ENCODE data around the gene CCDC106.

Gene CCDC106

DNA sequence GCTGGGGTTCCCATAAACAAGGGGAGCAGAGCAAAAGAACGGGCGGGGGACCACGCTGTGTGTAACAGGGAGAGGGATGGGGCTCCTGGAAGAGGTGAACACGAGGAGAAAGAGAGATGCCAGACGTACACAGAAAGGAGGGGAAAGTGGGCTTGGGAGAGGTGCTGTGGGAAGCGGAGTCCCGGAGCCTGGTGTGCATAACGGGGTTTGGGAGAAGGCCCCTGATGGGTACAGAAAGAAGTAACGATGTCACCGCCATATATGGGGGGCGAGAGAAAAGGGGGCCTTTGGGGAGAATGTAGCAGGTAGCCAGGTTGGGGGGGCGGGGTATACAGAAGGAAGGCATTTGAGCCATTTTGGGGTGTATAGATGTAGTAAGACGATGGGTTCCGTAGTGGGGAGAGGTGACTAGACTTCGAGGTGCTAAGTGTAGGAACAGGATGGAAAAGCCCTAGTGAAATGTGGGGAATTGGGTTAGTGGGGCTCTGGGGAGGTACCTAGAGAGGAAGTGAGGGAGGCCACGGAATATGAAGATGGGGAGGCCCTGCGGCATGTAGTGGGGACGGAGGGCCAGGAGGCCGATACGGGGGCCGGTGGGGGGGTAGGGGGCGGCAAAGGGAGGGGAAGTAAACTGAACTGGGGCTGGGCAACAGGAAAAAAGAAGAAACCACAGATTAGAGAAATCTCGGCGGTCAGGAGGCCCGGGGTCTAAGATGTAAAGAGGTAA, 6.4 kb upstream of the CCDC106 start (continued):
- TF ChIP-seq, protein P1, sequence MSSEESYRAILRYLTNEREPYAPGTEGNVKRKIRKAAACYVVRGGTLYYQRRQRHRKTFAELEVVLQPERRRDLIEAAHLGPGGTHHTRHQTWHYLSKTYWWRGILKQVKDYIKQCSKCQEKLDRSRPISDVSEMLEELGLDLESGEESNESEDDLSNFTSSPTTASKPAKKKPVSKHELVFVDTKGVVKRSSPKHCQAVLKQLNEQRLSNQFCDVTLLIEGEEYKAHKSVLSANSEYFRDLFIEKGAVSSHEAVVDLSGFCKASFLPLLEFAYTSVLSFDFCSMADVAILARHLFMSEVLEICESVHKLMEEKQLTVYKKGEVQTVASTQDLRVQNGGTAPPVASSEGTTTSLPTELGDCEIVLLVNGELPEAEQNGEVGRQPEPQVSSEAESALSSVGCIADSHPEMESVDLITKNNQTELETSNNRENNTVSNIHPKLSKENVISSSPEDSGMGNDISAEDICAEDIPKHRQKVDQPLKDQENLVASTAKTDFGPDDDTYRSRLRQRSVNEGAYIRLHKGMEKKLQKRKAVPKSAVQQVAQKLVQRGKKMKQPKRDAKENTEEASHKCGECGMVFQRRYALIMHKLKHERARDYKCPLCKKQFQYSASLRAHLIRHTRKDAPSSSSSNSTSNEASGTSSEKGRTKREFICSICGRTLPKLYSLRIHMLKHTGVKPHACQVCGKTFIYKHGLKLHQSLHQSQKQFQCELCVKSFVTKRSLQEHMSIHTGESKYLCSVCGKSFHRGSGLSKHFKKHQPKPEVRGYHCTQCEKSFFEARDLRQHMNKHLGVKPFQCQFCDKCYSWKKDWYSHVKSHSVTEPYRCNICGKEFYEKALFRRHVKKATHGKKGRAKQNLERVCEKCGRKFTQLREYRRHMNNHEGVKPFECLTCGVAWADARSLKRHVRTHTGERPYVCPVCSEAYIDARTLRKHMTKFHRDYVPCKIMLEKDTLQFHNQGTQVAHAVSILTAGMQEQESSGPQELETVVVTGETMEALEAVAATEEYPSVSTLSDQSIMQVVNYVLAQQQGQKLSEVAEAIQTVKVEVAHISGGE (tag by site-specific recombination; conservative IDR thresholded peaks at IDR 0.05; ENCODE audit: low read depth), result no peak; the same call in 1 of the 2 replicates
- TF ChIP-seq ZNF174 (tag by site-specific recombination; IDR thresholded peaks at IDR 0.05), result no peak
- TF ChIP-seq ZNF404 (tag by site-specific recombination; IDR thresholded peaks at IDR 0.05), result no peak
- TF ChIP-seq ZNF121 (tag by site-specific recombination; IDR thresholded peaks at IDR 0.05), result no peak
- TF ChIP-seq ZNF529 (tag by site-specific recombination; IDR thresholded peaks at IDR 0.05; ENCODE audit: insufficient replicate concordance), result no peak
- TF ChIP-seq, protein P2, sequence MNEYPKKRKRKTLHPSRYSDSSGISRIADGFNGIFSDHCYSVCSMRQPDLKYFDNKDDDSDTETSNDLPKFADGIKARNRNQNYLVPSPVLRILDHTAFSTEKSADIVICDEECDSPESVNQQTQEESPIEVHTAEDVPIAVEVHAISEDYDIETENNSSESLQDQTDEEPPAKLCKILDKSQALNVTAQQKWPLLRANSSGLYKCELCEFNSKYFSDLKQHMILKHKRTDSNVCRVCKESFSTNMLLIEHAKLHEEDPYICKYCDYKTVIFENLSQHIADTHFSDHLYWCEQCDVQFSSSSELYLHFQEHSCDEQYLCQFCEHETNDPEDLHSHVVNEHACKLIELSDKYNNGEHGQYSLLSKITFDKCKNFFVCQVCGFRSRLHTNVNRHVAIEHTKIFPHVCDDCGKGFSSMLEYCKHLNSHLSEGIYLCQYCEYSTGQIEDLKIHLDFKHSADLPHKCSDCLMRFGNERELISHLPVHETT (tag by site-specific recombination; IDR thresholded peaks at IDR 0.05), result no peak
- TF ChIP-seq ZNF501 (tag by site-specific recombination; IDR thresholded peaks at IDR 0.05), result no peak
- TF ChIP-seq, protein P3, sequence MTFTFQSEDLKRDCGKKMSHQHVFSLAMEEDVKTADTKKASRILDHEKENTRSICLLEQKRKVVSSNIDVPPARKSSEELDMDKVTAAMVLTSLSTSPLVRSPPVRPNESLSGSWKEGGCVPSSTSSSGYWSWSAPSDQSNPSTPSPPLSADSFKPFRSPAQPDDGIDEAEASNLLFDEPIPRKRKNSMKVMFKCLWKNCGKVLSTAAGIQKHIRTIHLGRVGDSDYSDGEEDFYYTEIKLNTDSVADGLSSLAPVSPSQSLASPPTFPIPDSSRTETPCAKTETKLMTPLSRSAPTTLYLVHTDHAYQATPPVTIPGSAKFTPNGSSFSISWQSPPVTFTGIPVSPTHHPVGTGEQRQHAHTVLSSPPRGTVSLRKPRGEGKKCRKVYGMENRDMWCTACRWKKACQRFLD (tag by site-specific recombination; IDR thresholded peaks at IDR 0.05), result no peak
- TF ChIP-seq ZNF707 (tag by site-specific recombination; IDR thresholded peaks at IDR 0.05), result no peak
- TF ChIP-seq ZNF184 (tag by site-specific recombination; IDR thresholded peaks at IDR 0.05), result no peak
- no peak for TF ChIP-seq ZBTB21 (tag by site-specific recombination; IDR thresholded peaks at IDR 0.05)
- TF ChIP-seq ZSCAN23 (tag by site-specific recombination; IDR thresholded peaks at IDR 0.05), result no peak
- TF ChIP-seq ZNF654 (tag by site-specific recombination; IDR thresholded peaks at IDR 0.05; ENCODE audit: low read depth), result no peak
- no peak for TF ChIP-seq ZNF561 (tag by site-specific recombination; IDR thresholded peaks at IDR 0.05; ENCODE audit: borderline replicate concordance)
- TF ChIP-seq ZNF140 (tag by site-specific recombination; IDR thresholded peaks at IDR 0.05), result no peak
- 0 out of 2 replicates have a peak, but pooled peaks have one; percentile 6 for TF ChIP-seq KLF9 (tag by site-specific recombination; IDR thresholded peaks at IDR 0.05; ENCODE audit: low read depth)
- TF ChIP-seq, protein P4, sequence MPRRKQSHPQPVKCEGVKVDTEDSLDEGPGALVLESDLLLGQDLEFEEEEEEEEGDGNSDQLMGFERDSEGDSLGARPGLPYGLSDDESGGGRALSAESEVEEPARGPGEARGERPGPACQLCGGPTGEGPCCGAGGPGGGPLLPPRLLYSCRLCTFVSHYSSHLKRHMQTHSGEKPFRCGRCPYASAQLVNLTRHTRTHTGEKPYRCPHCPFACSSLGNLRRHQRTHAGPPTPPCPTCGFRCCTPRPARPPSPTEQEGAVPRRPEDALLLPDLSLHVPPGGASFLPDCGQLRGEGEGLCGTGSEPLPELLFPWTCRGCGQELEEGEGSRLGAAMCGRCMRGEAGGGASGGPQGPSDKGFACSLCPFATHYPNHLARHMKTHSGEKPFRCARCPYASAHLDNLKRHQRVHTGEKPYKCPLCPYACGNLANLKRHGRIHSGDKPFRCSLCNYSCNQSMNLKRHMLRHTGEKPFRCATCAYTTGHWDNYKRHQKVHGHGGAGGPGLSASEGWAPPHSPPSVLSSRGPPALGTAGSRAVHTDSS (tag by site-specific recombination; IDR thresholded peaks at IDR 0.05), result no peak
- TF ChIP-seq ZNF626 (tag by site-specific recombination; IDR thresholded peaks at IDR 0.05), result no peak
- no peak for TF ChIP-seq ZNF514 (tag by site-specific recombination; IDR thresholded peaks at IDR 0.05)
- TF ChIP-seq, protein P5, sequence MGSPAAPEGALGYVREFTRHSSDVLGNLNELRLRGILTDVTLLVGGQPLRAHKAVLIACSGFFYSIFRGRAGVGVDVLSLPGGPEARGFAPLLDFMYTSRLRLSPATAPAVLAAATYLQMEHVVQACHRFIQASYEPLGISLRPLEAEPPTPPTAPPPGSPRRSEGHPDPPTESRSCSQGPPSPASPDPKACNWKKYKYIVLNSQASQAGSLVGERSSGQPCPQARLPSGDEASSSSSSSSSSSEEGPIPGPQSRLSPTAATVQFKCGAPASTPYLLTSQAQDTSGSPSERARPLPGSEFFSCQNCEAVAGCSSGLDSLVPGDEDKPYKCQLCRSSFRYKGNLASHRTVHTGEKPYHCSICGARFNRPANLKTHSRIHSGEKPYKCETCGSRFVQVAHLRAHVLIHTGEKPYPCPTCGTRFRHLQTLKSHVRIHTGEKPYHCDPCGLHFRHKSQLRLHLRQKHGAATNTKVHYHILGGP (tag by site-specific recombination; IDR thresholded peaks at IDR 0.05), result no peak
- TF ChIP-seq, protein P6, sequence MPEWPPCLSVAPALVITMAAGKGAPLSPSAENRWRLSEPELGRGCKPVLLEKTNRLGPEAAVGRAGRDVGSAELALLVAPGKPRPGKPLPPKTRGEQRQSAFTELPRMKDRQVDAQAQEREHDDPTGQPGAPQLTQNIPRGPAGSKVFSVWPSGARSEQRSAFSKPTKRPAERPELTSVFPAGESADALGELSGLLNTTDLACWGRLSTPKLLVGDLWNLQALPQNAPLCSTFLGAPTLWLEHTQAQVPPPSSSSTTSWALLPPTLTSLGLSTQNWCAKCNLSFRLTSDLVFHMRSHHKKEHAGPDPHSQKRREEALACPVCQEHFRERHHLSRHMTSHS (tag by site-specific recombination; IDR thresholded peaks at IDR 0.05), result no peak
- TF ChIP-seq ZNF777 (tag by site-specific recombination; IDR thresholded peaks at IDR 0.05; ENCODE audit: borderline replicate concordance), result no peak
- TF ChIP-seq FEZF1 (tag by site-specific recombination; IDR thresholded peaks at IDR 0.05), result no peak
- no peak for TF ChIP-seq ZNF416 (tag by site-specific recombination; IDR thresholded peaks at IDR 0.05)
- TF ChIP-seq, protein P7, sequence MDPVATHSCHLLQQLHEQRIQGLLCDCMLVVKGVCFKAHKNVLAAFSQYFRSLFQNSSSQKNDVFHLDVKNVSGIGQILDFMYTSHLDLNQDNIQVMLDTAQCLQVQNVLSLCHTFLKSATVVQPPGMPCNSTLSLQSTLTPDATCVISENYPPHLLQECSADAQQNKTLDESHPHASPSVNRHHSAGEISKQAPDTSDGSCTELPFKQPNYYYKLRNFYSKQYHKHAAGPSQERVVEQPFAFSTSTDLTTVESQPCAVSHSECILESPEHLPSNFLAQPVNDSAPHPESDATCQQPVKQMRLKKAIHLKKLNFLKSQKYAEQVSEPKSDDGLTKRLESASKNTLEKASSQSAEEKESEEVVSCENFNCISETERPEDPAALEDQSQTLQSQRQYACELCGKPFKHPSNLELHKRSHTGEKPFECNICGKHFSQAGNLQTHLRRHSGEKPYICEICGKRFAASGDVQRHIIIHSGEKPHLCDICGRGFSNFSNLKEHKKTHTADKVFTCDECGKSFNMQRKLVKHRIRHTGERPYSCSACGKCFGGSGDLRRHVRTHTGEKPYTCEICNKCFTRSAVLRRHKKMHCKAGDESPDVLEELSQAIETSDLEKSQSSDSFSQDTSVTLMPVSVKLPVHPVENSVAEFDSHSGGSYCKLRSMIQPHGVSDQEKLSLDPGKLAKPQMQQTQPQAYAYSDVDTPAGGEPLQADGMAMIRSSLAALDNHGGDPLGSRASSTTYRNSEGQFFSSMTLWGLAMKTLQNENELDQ (tag by site-specific recombination; IDR thresholded peaks at IDR 0.05; ENCODE audit: low read depth), result no peak
- no peak for TF ChIP-seq ZNF48 (tag by site-specific recombination; IDR thresholded peaks at IDR 0.05)
- no peak for TF ChIP-seq BCL11B (tag by site-specific recombination; IDR thresholded peaks at IDR 0.05; ENCODE audit: low read depth)
- no peak for TF ChIP-seq ZNF132 (tag by site-specific recombination; IDR thresholded peaks at IDR 0.05; ENCODE audit: borderline replicate concordance)
- peak; percentile 93 for TF ChIP-seq PRDM1 (tag by site-specific recombination; IDR thresholded peaks at IDR 0.05)
